ENCODE results near the gene GRB10.

GRB10 gene

GRCh38 chr7:50618281-50618680, 164.4 kb downstream of the GRB10 start:
- H3K4me1 ChIP-seq = no peaks in the 10 kb centered on the region
- H3K4me3 ChIP-seq (ENCODE audit: low read depth, low read length) = no peak overlapping the region
- H3K36me3 ChIP-seq = no peaks in the 10 kb centered on the region
- no peaks in the 10 kb centered on the region for H3K27me3 ChIP-seq
- no peaks in the 10 kb centered on the region for H3K9me3 ChIP-seq
- no peak for DNase-seq
- TF ChIP-seq CTCF (IDR thresholded peaks at IDR 0.05; ENCODE audit: low read depth, low read length) = no peak

- Histone ChIP-seq H3K36me3 (no peaks in the 10 kb centered on the region), H3K9me3 (no peaks in the 10 kb centered on the region), H3K4me1 (no peaks in the 10 kb centered on the region), H3K4me3 (ENCODE audit: low read depth, low read length) (no peak overlapping the region), H3K27me3 (no peaks in the 10 kb centered on the region)
- no peak for DNase-seq
- no peak for TF ChIP-seq CTCF (IDR thresholded peaks at IDR 0.05; ENCODE audit: low read depth, low read length)
Observed at GRCh38 chr7:50615519-50616080, 167.1 kb downstream of the GRB10 start.

GRCh38 chr7:50614721-50615518, 167.8 kb downstream of the GRB10 start:
- Histone ChIP-seq H3K4me1 (no peaks in the 10 kb centered on the region), H3K4me3 (ENCODE audit: low read depth, low read length) (no peak overlapping the region), H3K27me3 (no peaks in the 10 kb centered on the region), H3K36me3 (no peaks in the 10 kb centered on the region), H3K9me3 (no peaks in the 10 kb centered on the region)
- TF ChIP-seq CTCF (IDR thresholded peaks at IDR 0.05; ENCODE audit: low read depth, low read length) = peak; percentile 31
- DNase-seq = no peak

GRCh38 chr7:50613473-50613872, 169.2 kb downstream of the GRB10 start:
- Histone ChIP-seq H3K36me3 (no peaks in the 10 kb centered on the region), H3K4me3 (ENCODE audit: low read depth, low read length) (no peak overlapping the region), H3K27me3 (no peaks in the 10 kb centered on the region), H3K4me1 (no peaks in the 10 kb centered on the region), H3K9me3 (no peaks in the 10 kb centered on the region)
- no peak for DNase-seq
- no peak for TF ChIP-seq CTCF (IDR thresholded peaks at IDR 0.05; ENCODE audit: low read depth, low read length)

GRCh38 chr7:50612704-50613103, 170.0 kb downstream of the GRB10 start:
- no peak for DNase-seq
- no peaks in the 10 kb centered on the region for H3K4me1 ChIP-seq
- no peak overlapping the region for H3K4me3 ChIP-seq (ENCODE audit: low read depth, low read length)
- no peaks in the 10 kb centered on the region for H3K36me3 ChIP-seq
- no peaks in the 10 kb centered on the region for H3K27me3 ChIP-seq
- no peak for TF ChIP-seq CTCF (IDR thresholded peaks at IDR 0.05; ENCODE audit: low read depth, low read length)
- no peaks in the 10 kb centered on the region for H3K9me3 ChIP-seq

Measured in BE2C (cell line).